GM10847 (cell line): ENCODE results near the gene CKLF.

Experiments used
- POLR2A ChIP-seq: IDR thresholded peaks from 2 replicates; pipeline ENCODE4 v1.6.1; 2011; ENCODE audit not compliant: insufficient read length; ENCODE audit errors: extremely low read depth

CKLF gene, protein sequence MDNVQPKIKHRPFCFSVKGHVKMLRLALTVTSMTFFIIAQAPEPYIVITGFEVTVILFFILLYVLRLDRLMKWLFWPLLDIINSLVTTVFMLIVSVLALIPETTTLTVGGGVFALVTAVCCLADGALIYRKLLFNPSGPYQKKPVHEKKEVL

DNA sequence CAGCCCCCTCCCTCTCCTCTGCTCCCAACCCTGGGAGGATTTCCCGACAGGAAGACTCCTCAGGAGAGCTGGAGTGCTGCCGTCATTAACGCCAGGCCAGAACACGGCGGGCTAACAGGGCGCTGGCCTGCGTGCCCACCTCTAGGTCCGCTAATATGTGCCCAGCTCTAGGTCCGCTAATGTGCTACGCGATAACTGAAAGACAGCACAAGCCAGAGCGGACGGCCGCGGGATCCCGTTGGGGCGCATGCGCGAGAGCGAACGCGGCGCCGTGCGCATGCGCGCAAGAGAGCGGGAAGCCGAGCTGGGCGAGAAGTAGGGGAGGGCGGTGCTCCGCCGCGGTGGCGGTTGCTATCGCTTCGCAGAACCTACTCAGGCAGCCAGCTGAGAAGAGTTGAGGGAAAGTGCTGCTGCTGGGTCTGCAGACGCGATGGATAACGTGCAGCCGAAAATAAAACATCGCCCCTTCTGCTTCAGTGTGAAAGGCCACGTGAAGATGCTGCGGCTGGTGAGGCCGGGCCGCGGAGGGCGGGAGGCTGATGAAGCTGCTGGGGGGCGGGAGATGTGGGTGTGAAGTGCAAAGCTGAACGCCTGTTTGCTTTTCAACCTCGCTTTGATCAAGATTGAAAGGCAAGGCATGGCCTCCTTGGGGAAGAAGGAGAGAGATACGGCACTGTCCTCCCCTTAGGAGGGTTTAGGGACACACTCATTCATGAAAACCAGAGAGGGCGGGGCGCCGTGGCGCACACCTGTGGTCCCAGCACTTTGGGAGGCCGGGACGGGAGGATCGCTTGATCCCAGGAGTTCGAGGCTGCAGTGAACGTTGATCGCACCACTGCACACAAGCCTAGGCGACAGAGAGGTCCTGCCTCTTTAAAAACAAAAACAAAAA, at the start of gene CKLF:
Gene CKLF (plus strand): TSS at position 291 of the 892 bp plus-strand sequence. CDS start 140 bp downstream, at position 431.
- TF ChIP-seq POLR2A = peak; percentile 62

DNA sequence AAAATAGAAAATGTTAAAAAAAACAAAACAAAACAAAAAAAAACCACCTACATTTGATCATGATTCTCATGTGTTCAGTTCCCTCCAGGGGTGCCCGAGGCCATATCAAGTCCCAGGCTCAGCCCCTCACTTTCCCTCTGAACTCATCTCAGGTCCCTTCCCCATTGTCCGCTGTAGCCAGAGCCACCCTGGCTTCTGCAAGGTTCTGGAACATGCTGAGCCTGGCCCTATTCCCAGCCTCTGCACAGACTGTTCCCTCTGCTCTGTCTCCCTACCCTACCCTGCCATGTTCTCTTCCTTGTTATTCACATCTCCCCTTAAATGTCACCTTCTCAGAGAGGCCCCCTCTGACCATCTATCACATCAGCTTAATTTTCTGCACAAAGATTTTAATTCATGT, 49.3 kb upstream of the CKLF start:
- no peak for TF ChIP-seq POLR2A

DNA sequence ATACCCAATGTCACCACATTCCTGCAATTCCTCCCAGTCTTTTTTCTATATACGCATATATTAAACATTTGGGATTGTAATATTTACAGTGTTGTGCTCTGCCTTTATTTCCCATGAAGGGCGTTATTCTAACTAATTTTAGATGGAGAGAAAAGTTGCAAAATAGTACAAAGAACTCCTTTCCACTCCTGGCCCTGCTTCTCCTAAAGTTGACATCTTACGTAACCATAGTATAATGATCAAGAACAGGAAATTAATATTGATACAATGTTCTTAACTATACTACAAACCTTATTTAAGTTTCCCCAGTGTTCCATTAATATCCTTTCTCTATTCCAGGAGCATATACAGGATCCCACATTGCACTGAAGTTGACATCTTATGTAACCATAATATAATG, 48.8 kb upstream of the CKLF start:
- TF ChIP-seq POLR2A = no peak

DNA sequence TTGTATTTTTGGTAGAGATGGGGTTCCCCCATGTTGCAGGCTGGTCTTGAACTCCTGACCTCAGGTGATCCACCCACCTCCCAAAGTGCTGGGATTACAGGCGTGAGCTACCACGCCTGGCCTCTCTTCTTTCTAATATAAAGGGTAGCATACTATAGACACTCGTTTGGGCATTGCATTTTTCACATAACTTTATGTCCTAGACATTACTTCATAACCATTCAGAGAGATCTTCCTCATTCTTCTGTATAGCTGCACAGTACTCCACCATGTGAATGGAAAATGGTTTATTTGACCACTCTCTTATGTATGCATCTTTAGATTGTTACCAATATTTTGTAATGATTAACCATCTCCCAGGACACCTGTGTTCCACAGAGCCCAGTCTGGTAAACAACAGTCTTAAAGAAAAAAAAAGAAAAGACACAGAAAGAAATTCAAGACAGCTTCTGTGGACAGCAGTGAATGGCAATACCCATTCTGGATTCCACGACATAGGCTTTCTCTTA, 44.6 kb upstream of the CKLF start:
- no peak for TF ChIP-seq POLR2A

DNA sequence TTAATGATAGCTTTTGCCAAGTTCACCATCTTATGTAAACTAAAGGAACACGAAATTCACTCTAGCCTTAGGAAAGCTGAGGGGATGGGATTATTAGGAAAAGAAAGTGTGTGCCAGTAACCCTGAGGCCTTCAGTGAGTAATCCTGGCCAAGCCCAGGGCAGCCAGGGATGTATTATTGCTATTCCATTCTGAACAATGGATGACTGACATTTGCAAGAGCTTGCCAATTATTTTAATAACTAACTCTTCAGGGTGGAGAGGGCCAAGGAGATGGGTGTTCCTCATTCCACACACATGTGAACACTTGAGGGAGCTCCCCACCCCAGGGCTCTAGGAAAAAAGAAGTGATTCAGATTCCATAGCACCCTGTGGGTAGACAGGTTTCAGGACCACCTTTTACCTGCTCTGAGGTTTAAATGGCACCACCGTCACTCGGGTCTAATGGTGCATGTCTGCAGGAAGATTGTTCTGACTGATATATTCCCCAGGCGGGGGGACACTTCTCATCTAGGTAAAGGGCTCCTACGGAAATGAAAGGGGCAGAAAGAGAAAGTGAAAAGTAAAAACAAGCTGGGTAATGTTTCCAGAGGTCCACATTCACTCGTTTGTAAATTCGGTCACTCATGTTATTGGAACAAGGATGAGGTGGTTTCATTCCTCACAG, 44.0 kb upstream of the CKLF start:
- no peak for TF ChIP-seq POLR2A

DNA sequence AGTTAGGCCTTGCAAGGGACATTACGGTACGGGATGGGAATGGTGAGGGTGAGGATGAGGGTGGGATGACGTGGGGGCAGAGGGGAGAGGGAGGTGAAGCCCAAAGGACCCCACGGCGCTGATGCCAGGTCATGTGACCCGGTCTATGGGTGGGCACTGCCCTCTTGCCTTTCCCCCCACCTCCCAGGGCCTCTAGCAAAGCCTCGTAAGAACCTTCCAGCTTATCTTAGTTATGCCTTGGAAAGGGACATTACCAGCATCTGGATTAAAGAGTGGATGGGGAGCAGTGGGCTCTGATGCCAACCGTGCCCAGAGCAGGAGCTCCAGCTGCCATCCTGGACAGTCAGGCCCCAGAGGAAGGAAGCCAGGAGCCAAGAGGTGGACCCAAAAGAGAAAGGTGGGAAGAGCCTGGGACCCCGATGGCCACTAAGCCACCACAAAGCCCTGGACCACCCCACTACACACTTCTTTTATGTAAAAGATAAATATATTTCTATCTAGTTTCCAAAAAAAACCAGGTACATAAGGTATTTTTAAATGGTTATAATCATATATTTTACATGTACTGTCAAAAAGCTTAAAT, 43.4 kb upstream of the CKLF start:
- TF ChIP-seq POLR2A = no peak

DNA sequence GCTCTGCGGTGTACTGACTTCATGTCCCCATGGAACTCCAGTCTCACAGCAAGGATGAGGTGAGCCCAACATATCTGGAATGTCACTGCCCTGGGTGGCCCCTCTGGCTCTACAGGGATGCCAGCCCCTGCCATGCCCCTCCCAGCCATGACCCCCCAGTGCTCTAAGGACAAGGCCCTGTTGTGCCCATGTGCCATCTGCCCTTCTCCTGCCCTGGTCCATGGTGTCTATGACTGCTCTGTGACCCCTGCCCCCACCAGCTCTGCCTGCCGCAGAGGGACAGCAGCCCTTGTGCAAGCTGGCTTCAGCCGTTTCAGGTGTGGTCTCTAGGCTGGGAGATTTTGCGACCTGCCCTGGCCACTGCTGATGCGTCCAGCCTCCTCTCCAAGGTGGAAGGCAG, 42.8 kb upstream of the CKLF start:
- no peak for TF ChIP-seq POLR2A

DNA sequence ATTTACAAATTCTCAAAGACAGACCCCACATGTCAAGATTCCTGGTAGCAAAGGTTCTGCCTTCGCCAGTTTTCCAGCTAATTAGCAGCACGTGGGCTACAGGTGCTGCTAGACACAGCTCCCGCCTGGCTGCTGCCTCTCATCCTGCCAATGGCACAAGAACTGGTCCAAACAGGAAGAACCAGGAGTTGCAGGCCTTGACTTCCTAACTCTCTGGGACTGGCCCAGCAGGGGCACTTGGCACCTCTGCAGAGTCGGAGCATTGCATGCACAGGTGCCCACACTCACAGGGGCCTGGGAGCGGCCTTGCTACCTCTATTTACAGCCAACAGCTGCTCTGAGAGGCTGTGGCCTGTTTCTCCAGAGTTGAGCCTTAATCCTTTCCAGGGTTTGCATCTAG, 42.1 kb upstream of the CKLF start:
- no peak for TF ChIP-seq POLR2A

DNA sequence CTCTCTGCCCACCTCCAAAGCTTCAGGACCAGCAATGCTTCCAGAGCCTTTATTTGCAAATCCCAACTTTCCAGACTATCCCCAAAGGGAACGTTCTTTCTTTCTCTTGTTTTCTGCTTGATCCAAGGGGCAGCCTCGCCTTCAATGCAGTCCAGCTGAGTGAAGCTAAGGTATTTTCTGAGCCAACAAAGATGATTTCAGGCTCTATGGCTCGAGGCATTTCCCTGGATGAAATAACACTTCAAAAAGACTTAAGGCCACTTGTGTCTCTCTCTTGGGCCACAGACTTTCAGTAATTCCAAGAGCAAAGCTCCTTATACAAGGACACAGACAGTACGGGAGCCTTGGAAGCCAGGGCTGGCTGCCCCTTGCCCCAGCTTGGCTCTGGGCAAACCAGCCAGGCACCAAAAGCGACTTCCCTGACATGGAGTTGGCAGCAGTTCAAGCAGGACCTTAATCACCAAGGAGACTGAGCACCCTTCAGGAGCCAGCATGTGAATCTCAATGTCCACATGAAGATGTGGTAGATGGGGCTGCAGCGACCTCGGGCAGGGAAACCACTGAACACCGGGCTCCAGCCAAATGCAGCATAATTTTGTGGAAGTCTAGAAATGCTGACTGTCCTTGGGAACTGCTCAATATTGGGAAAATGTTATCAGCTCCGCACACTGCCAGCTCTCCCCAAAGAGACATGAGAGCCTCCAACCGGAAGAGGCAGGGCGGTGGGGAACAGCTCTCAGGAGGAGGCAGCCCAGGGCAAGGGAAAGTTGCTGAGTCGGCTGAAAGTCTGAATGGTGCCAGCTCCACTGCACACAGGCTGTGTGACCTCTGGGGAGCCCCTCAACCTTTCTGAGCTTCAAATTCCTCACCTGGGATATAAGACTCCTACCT, 41.4 kb upstream of the CKLF start:
- TF ChIP-seq POLR2A = no peak

DNA sequence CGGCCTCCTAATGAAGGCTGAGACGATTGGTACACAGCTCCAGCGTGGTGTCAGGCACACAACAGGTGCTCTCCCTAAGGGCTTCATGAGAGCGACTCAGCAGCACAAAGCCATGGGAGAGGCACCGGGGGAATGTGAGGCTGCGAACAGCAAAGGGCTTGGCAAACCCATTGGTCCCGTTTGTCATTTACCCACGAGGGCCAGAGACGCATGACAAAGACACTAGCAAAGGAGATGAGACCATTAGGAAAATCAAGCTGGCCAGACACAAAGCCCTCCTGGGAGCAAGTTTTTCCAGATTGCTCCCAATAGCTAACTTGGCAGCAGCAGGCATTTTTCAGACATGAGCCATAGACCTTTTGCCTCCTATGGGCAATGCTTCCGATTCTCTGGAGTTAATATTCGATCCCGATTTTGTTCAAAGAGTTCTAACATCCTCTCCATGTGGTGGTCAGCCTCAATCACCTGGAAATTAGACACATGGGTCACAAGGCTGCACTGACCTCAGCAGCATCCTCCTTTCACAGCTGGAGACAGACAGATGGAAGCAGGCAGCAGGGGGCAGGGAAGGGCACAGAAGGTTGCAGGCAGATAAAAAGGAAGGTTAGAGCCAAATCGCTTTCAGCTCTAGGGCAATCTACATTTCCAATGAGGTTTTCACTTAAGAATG, 40.6 kb upstream of the CKLF start:
- no peak for TF ChIP-seq POLR2A

DNA sequence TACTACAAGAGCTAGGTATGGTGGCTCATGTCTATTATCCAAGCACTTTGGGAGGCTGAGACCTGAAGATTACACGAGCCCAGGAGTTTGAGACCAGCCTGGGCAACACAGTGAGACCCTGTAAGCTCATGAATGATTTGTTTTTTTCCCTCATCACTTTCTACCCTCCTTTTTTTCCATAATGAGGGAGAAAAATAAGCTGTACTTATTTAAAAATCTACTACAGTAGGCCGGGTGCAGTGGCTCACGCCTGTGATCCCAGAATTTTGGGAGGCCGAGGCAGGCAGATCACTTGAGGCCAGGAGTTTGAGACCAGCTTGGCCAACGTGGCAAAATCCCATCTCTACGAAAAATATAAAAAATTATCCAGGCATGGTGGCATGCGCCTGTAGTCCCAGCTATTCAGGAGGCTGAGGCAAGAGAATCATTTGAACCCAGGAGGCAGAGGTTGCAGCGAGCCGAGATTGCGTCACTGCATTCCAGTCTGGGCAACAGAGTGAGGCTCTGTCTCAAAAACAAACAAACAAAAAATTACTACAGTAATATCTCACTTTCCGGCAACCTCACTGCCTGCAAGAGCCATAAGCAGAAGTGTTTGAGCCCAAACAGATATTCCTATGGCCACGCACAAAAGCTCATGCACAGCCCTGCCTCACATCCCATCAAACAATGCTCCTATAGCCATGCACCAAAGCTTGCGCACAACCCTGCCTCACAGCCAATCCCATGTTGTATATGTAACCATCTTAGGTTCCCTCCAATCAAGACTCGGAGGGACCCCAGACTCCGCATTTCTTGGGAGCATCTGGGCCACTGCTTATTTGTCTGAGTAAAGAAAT, 39.9 kb upstream of the CKLF start:
- TF ChIP-seq POLR2A = no peak

DNA sequence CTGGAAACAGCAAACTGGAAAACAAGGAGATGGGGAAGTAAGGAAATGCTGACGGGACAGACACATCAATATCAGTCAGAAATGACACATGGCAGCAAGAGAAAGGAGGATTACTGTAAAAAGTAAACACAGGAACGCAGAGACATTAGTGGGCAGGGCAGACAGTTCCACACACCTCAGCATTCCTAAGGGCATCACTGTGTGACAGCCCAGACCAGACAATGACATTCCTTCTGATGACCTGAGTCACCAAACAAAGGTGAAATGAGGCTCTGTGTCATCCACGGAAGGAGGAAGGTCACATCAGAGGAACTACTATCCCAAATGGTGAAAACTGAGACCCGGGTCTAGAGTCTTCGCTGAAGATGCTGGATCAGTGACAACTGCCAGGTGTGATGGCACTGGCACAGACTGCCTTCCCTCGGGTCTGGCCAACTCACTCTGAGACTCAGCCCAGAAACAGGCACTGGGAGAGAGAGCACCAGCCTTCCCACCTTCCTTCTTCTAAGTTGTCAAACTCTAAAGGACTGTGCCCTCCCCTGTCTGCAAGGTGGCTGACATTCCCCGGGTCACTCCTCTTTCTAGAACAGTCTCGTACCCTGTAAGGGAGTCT, 39.2 kb upstream of the CKLF start:
- TF ChIP-seq POLR2A = no peak
